ENCODE measurements around the gene PMFBP1. TPM values are rescaled to one million over a fixed set of nuclear protein-coding genes. Genes with fewer than 3 reads are reported as not detected.

The PMFBP1 gene
- total and polyA plus RNA-seq, 11 donors = 0.09 to 0.77 (median 0.12) TPM; not detected in 4

DNA sequence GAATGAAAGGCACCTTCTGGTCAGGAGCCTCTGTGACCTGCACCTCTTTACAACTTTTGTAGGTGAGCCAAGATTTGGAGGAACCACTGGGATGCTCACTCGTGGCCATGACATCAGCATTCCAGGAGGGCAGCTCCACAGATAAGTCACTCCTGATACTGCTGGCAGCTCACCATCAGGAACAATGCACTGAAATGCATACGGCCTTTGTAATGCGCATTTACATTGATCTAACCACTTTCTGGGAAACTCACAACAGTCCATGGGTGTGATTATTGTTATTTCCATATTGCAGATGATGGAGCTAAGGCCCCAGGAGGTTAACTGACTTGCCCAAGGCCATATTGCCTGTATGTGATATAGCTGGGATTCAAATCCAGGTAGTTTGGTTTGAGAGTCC is 34.3 kb upstream of the PMFBP1 start:
- ATAC-seq (no peak), DNase-seq (no peak)
- H3K27ac ChIP-seq = no peak overlapping the region
- intact Hi-C loops (cut with DNase I) = no loop called here
- H3K4me1 ChIP-seq = peaks cover 0 to 26% (median 0%) of the 10 kb centered on the region in 12 donors
- H3K36me3 ChIP-seq = no peaks in the 10 kb centered on the region
- no peaks in the 10 kb centered on the region for H3K9me3 ChIP-seq
- TF ChIP-seq, protein P1, sequence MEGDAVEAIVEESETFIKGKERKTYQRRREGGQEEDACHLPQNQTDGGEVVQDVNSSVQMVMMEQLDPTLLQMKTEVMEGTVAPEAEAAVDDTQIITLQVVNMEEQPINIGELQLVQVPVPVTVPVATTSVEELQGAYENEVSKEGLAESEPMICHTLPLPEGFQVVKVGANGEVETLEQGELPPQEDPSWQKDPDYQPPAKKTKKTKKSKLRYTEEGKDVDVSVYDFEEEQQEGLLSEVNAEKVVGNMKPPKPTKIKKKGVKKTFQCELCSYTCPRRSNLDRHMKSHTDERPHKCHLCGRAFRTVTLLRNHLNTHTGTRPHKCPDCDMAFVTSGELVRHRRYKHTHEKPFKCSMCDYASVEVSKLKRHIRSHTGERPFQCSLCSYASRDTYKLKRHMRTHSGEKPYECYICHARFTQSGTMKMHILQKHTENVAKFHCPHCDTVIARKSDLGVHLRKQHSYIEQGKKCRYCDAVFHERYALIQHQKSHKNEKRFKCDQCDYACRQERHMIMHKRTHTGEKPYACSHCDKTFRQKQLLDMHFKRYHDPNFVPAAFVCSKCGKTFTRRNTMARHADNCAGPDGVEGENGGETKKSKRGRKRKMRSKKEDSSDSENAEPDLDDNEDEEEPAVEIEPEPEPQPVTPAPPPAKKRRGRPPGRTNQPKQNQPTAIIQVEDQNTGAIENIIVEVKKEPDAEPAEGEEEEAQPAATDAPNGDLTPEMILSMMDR (IDR thresholded peaks at IDR 0.05) = no peak
- no peak for TF ChIP-seq POLR2A (IDR thresholded peaks at IDR 0.05)
- H3K4me3 ChIP-seq = no peak overlapping the region
- H3K27me3 ChIP-seq = peaks cover 0 to 12% (median 0%) of the 10 kb centered on the region in 9 donors
- 67 to 75% (median 71%) methylated on average over 3 of the region's 3 CpGs for WGBS, 4 donors

DNA sequence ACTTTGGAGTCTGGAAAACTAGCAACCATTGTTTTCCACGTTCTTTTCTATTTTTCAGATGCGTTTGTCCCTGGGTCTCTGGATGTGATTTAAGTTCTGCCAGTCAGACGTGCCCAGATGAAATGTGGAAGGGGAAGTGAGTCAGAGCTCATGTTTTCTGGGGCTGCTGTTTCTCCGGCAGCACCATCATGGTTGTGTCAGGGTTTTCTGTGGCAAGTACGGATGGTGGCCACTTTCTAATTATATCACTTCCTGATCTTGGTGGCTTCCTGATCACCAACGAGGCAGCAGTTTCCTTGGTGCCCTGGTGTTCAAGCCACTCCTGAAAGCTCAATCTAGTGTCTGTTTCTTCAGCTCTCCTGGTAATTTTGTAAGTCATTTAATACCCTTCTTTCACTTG is 31.4 kb upstream of the PMFBP1 start:
- H3K4me1 ChIP-seq = peaks cover 0 to 26% (median 0%) of the 10 kb centered on the region in 12 donors
- peak in 4 of 5 donors; percentile 21 to 44 (median 34) for DNase-seq
- H3K9me3 ChIP-seq = no peaks in the 10 kb centered on the region
- H3K36me3 ChIP-seq = no peaks in the 10 kb centered on the region
- peaks cover 0 to 15% (median 0%) of the 10 kb centered on the region in 9 donors for H3K27me3 ChIP-seq
- ATAC-seq = peak; percentile 44 to 72 (median 62)
- H3K4me3 ChIP-seq = peak overlapping the region in 1 of 12 donors; percentile 17
- 37 to 58% (median 43%) methylated on average over 6 of the region's 6 CpGs for WGBS, 4 donors
- no peak for TF ChIP-seq POLR2A (IDR thresholded peaks at IDR 0.05)
- TF ChIP-seq, protein P1 (IDR thresholded peaks at IDR 0.05) = no peak
- H3K27ac ChIP-seq = peak overlapping the region in 10 of 12 donors; percentile 1 to 96 (median 52)
- intact Hi-C loops (cut with DNase I) = no loop called here

DNA sequence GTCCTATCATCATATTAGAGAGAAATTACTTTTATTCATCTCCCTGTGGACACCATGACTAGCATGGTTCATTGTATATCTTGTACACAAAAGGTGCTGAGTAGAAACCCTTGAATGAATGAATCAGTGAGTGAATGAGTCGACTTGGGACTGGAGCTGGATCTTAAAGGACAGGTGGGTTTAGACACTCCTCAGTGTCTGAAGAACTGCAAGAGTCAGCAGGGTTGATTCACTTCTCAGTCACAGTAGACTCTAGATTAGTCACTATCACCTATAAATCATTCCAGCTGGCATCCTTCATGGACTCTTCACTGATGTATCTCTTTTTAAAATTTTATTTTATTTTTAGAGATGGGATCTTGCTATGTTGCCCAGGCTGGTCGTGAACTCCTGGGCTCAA is 30.1 kb upstream of the PMFBP1 start:
- no peaks in the 10 kb centered on the region for H3K36me3 ChIP-seq
- no peak overlapping the region for H3K4me3 ChIP-seq
- no peaks in the 10 kb centered on the region for H3K9me3 ChIP-seq
- H3K27me3 ChIP-seq = peaks cover 0 to 15% (median 0%) of the 10 kb centered on the region in 9 donors
- 69 to 83% (median 74%) methylated on average over 2 of the region's 2 CpGs for WGBS, 4 donors
- peaks cover 0 to 26% (median 0%) of the 10 kb centered on the region in 12 donors for H3K4me1 ChIP-seq
- intact Hi-C loops (cut with DNase I) = no loop called here
- ATAC-seq = no peak
- no peak for DNase-seq
- H3K27ac ChIP-seq = peak overlapping the region in 3 of 12 donors; percentile 6 to 96 (median 28)
- no peak for TF ChIP-seq POLR2A (IDR thresholded peaks at IDR 0.05)
- TF ChIP-seq, protein P1 (IDR thresholded peaks at IDR 0.05) = no peak

DNA sequence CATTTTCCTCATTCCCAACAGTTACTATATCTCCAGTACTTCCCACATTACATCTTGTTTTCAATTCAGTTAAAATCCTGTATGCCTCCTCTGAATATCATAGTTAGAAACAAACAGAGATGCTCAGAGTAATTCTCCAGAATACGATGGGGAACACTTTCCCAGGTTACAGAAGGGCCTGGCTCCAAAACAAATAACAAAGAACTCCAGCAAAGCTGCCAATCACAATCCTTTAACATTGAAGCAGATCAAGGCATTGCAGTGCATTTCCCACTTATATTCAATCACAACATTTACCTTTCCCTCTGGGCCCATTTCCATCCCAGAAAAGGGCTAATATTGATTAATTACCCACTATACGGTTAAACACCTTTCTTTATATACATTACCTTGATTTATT is 29.4 kb upstream of the PMFBP1 start:
- no peak for DNase-seq
- Histone ChIP-seq H3K4me3 (no peak overlapping the region), H3K27ac (no peak overlapping the region), H3K27me3 (peaks cover 0 to 15% (median 0%) of the 10 kb centered on the region in 9 donors), H3K4me1 (peaks cover 0 to 26% (median 0%) of the 10 kb centered on the region in 12 donors), H3K36me3 (no peaks in the 10 kb centered on the region), H3K9me3 (no peaks in the 10 kb centered on the region)
- no peak for ATAC-seq
- TF ChIP-seq, protein P1 (IDR thresholded peaks at IDR 0.05) = no peak
- no peak for TF ChIP-seq POLR2A (IDR thresholded peaks at IDR 0.05)
- intact Hi-C loops (cut with DNase I) = no loop called here
- 83 to 91% (median 87%) methylated on average over 2 of the region's 2 CpGs for WGBS, 4 donors

Measured in heart left ventricle (tissue), 16 donors.